Heart left ventricle (tissue), 16 donors: Measurements from ENCODE around the gene NEB. TPM values are rescaled to one million over a fixed set of nuclear protein-coding genes. Genes with fewer than 3 reads are reported as not detected.

Experiments
- ATAC-seq, 4 donors: fragments of 200-7000 bp; cut with Tn5 transposase; one replicate each; pipeline ENCODE4 v1.9.1; 2020 to 2022; ENCODE audit warnings: moderate library complexity in 4 of 4, mild to moderate bottlenecking in 3 of 4, moderate number of reproducible peaks in 1 of 4
- DNase-seq, 5 donors: peaks; one replicate each; pipeline ENCODE4 v3.0.0-alpha.2; 2020
- H3K27ac ChIP-seq, 12 donors: fragments of 200-600 bp; sonication (generic) in 4 of 12; one replicate each; pipeline versions ENCODE4 v1.5.0 to v1.8.0; 2016 to 2022; ENCODE audit warnings: mild to moderate bottlenecking in 2 of 12
- H3K27me3 ChIP-seq, 9 donors: fragments of 200-600 bp; sonication (generic) in 2 of 9; one replicate each; pipeline versions ENCODE4 v1.5.1 to v1.8.0; 2016 to 2022; ENCODE audit warnings: mild to moderate bottlenecking in 3 of 9
- H3K36me3 ChIP-seq, 9 donors: fragments of 200-600 bp; sonication (generic) in 2 of 9; one replicate each; pipeline versions ENCODE4 v1.5.0 to v1.8.0; 2018 to 2022; ENCODE audit warnings: mild to moderate bottlenecking in 2 of 9
- H3K4me1 ChIP-seq, 12 donors: fragments of 200-600 bp; sonication (generic) in 4 of 12; one replicate each; pipeline versions ENCODE4 v1.5.0 to v1.8.0; 2016 to 2022; ENCODE audit warnings: mild to moderate bottlenecking in 3 of 12
- H3K4me3 ChIP-seq, 12 donors: fragments of 200-600 bp; sonication (generic) in 4 of 12; one replicate each; pipeline versions ENCODE4 v1.5.0 to v1.8.0; 2017 to 2022; ENCODE audit warnings: mild to moderate bottlenecking in 9 of 12, moderate library complexity in 4 of 12
- H3K9me3 ChIP-seq, 12 donors: fragments of 200-600 bp; sonication (generic) in 4 of 12; one replicate each; pipeline versions ENCODE4 v1.5.0 to v1.8.0; 2016 to 2022; ENCODE audit warnings: mild to moderate bottlenecking in 1 of 12
- POLR2A ChIP-seq, 2 donors: fragments of 450-650 bp; IDR thresholded peaks; one replicate each; pipeline ENCODE4 v1.6.1; 2017; ENCODE audit warnings: antibody characterized with exemption in 2 of 2, mild to moderate bottlenecking in 2 of 2, moderate library complexity in 2 of 2
- WGBS, 4 donors: extraction: QIAGEN DNeasy Blood & Tissue Kit in 2 of 4; methylation state at CpG; one replicate each; pipeline versions ENCODE4 v1.1.5 to v1.1.7; 2013 to 2018; 5-methylcytosine and 5-hydroxymethylcytosine counted together
- intact Hi-C, 10 donors: fragments of 100-400 bp; cut with DNase I; formaldehyde crosslinking; loops; one replicate each; pipeline versions ENCODE4 v1.11.1 to v1.14.2; 2022
- polyA plus RNA-seq, 2 donors: library from polyadenylated mRNA; stranded (reverse); fragments of 200-250 nt; gene quantifications; one replicate each; pipeline ENCODE4 v1.2.3, GENCODE V29; 2013
- total RNA-seq, 9 donors: library from RNA; depleted of rRNA in 2 of 9; stranded (reverse); fragments of >200 nt in 2 of 9; fragmentation: NEBNext Ultra II Directional in 3 of 9; extraction: Animal tissue kit (Norgen Biotek cat#: 25700) in 3 of 9; gene quantifications; one replicate each; pipeline versions ENCODE4 v1.1.0 to v1.2.4, GENCODE V29; 2016 to 2023
- TF ChIP-seq, protein P1 (sequence below), 12 donors: fragments of 200-600 bp; sonication (generic) in 4 of 12; IDR thresholded peaks; one replicate each; pipeline versions ENCODE4 v1.5.0 to v1.8.0; 2018 to 2022; ENCODE audit warnings: antibody characterized with exemption in 12 of 12, mild to moderate bottlenecking in 5 of 12
- donor health status: ischemic (EF 13 %, LVEDD 7.1; RV severe dilation, severe dysfunction).
- donor health status: healthy with polysubstance abuse.
- donor health status: DM: no; HTN: yes; CAD: no.
- donor health status: DM: no; HTN: no; CAD: no.
- donor health status: ischemic (EF 25% LVEDD 6.9; RV normal size, moderate dysfunction).
- donor health status: ischemic (EF 25% LVEDD 5.7; RV mildly dilated, moderate dysfunction).
- donor health status: healthy.
- donor health status: DM: yes; HTN: yes; CAD: no.
- donor health status: ischemic (EF 35%, LVEDD 5.7; RV mildly dilated, moderate dysfunction).
- donor health status: nonischemic (EF 11% LVEDD 7.7; RV severe dilation, severe dysfunction).
- donor health status: DM: yes; HTN: yes; CAD: no.
- donor health status: PGD.
- donor health status: ischemic (EF 29% LVEDD 5.4; RV normal size, mild dysfunction).
- donor health status: nonischemic (EF 23%, LVEDD 6.1; RV moderate dilation, normal function).

Gene NEB
- total and polyA plus RNA-seq, 11 donors, result 0.43 to 23.9 (median 3.0) TPM

GRCh38 chr2:151716721-151717120 is 17.6 kb downstream of the NEB start:
- Histone ChIP-seq H3K9me3 (no peaks in the 10 kb centered on the region), H3K4me3 (no peak overlapping the region), H3K27me3 (no peaks in the 10 kb centered on the region), H3K27ac (no peak overlapping the region), H3K36me3 (no peaks in the 10 kb centered on the region), H3K4me1 (no peaks in the 10 kb centered on the region)
- intact Hi-C loops, result no loop called here
- TF ChIP-seq POLR2A (IDR thresholded peaks at IDR 0.05), result no peak
- TF ChIP-seq, protein P1, sequence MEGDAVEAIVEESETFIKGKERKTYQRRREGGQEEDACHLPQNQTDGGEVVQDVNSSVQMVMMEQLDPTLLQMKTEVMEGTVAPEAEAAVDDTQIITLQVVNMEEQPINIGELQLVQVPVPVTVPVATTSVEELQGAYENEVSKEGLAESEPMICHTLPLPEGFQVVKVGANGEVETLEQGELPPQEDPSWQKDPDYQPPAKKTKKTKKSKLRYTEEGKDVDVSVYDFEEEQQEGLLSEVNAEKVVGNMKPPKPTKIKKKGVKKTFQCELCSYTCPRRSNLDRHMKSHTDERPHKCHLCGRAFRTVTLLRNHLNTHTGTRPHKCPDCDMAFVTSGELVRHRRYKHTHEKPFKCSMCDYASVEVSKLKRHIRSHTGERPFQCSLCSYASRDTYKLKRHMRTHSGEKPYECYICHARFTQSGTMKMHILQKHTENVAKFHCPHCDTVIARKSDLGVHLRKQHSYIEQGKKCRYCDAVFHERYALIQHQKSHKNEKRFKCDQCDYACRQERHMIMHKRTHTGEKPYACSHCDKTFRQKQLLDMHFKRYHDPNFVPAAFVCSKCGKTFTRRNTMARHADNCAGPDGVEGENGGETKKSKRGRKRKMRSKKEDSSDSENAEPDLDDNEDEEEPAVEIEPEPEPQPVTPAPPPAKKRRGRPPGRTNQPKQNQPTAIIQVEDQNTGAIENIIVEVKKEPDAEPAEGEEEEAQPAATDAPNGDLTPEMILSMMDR (IDR thresholded peaks at IDR 0.05), result no peak
- no peak for ATAC-seq
- DNase-seq, result no peak
- 92 to 97% (median 95%) methylated on average over 2 of the region's 2 CpGs for WGBS, 4 donors

- H3K9me3 ChIP-seq, result no peaks in the 10 kb centered on the region
- no peaks in the 10 kb centered on the region for H3K36me3 ChIP-seq
- intact Hi-C loops, result no loop called here
- no peaks in the 10 kb centered on the region for H3K27me3 ChIP-seq
- 86 to 94% (median 90%) methylated on average over 2 of the region's 2 CpGs for WGBS, 4 donors
- no peak for ATAC-seq
- no peak for DNase-seq
- TF ChIP-seq, protein P1 (IDR thresholded peaks at IDR 0.05), result no peak
- no peak for TF ChIP-seq POLR2A (IDR thresholded peaks at IDR 0.05)
- no peak overlapping the region for H3K4me3 ChIP-seq
- H3K4me1 ChIP-seq, result no peaks in the 10 kb centered on the region
- H3K27ac ChIP-seq, result no peak overlapping the region
Observed at GRCh38 chr2:151713291-151713903, 20.9 kb downstream of the NEB start.

- no peaks in the 10 kb centered on the region for H3K27me3 ChIP-seq
- TF ChIP-seq, protein P1 (IDR thresholded peaks at IDR 0.05), result no peak
- TF ChIP-seq POLR2A (IDR thresholded peaks at IDR 0.05), result no peak
- H3K4me1 ChIP-seq, result no peaks in the 10 kb centered on the region
- DNase-seq (no peak), ATAC-seq (no peak)
- WGBS, 4 donors, result 80 to 95% (median 93%) methylated on average over 1 of the region's 1 CpG
- H3K4me3 ChIP-seq, result no peak overlapping the region
- H3K36me3 ChIP-seq, result no peaks in the 10 kb centered on the region
- intact Hi-C loops, result no loop called here
- no peak overlapping the region for H3K27ac ChIP-seq
- no peaks in the 10 kb centered on the region for H3K9me3 ChIP-seq
Observed at GRCh38 chr2:151711025-151711424, 23.3 kb downstream of the NEB start.

GRCh38 chr2:151708788-151709187 is 25.5 kb downstream of the NEB start:
- H3K9me3 ChIP-seq, result no peaks in the 10 kb centered on the region
- H3K36me3 ChIP-seq, result no peaks in the 10 kb centered on the region
- H3K27ac ChIP-seq, result no peak overlapping the region
- DNase-seq, result no peak
- ATAC-seq, result no peak
- 86 to 89% (median 88%) methylated on average over 6 of the region's 6 CpGs for WGBS, 4 donors
- no peaks in the 10 kb centered on the region for H3K27me3 ChIP-seq
- H3K4me1 ChIP-seq, result no peaks in the 10 kb centered on the region
- no peak for TF ChIP-seq POLR2A (IDR thresholded peaks at IDR 0.05)
- TF ChIP-seq, protein P1 (IDR thresholded peaks at IDR 0.05), result no peak
- no peak overlapping the region for H3K4me3 ChIP-seq
- intact Hi-C loops, result no loop called here
